ENCODE data around the gene GLYATL1B.

DNA sequence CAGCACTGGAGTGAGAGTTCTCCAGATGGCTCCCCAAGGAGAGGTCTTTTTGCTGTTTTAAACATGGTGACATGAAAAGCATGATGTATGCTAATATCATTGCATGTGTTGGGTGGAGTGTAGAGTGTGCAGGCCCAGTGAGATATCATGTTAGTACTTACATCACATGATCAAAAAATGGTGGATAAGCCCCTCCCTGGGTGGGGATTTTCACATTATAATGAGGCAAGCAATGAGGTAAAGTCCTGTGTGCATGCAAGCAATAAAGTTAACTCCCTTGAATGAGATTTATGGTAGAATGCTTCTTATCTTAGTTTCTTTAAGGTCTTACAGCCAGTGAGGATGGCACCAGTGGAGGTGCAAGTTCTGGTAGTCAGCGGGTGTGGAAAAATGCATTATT is 29.4 kb downstream of the GLYATL1B start:
- TF ChIP-seq POLR2A (IDR thresholded peaks at IDR 0.05; ENCODE audit: low read depth, low read length) (no peak), POLR2AphosphoS5 (IDR thresholded peaks at IDR 0.05; ENCODE audit: low read depth, low read length) (no peak)
